Mucosa of gallbladder (tissue), 1 donor: ENCODE data around the gene ZNF730. TPM values are rescaled to one million over a fixed set of nuclear protein-coding genes. Genes with fewer than 3 reads are reported as not detected.

Experiments used
- total RNA-seq: library from RNA; stranded (reverse); gene quantifications from one replicate; pipeline ENCODE4 v1.2.1, GENCODE V29; 2021
- donor health status: DM: no; HTN: no; CAD: no.

The ZNF730 gene
- total RNA-seq, 1 donor from 2014 or later: 0.20 TPM

Other genes with a start within 250 kb of the ZNF730 start
- gene ZNF728, start 113.8 kb upstream of the ZNF730 start, total RNA-seq: 1.3 TPM
- 2.5 TPM for gene ZNF724, start 133.4 kb downstream of the ZNF730 start, total RNA-seq